Measurements from ENCODE around the gene UBAC2.

DNA sequence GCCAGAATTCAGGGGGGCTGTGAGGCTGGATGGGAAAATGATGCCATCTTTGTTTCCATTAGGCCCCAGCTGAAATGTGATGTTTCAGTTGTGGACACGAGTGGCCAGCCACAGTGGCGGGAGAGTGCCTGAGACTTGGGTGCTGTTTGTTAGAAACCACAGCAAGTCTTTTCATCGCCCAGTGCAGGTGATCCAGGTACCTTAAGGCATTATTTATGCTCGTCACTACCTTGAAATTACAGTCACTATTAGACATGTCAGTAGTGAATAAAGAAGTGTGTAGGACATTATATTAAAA, 218.1 kb downstream of the UBAC2 start:
- TF ChIP-seq, protein P1, sequence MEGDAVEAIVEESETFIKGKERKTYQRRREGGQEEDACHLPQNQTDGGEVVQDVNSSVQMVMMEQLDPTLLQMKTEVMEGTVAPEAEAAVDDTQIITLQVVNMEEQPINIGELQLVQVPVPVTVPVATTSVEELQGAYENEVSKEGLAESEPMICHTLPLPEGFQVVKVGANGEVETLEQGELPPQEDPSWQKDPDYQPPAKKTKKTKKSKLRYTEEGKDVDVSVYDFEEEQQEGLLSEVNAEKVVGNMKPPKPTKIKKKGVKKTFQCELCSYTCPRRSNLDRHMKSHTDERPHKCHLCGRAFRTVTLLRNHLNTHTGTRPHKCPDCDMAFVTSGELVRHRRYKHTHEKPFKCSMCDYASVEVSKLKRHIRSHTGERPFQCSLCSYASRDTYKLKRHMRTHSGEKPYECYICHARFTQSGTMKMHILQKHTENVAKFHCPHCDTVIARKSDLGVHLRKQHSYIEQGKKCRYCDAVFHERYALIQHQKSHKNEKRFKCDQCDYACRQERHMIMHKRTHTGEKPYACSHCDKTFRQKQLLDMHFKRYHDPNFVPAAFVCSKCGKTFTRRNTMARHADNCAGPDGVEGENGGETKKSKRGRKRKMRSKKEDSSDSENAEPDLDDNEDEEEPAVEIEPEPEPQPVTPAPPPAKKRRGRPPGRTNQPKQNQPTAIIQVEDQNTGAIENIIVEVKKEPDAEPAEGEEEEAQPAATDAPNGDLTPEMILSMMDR (IDR thresholded peaks at IDR 0.05): no peak
- TF ChIP-seq ZFX (IDR thresholded peaks at IDR 0.05; ENCODE audit: borderline replicate concordance): no peak
